Type B pancreatic cell (in vitro differentiated cells): ENCODE results near the gene PRC1. TPM values are rescaled to one million over a fixed set of nuclear protein-coding genes. Genes with fewer than 3 reads are reported as not detected.

ENCODE experiments used
- DNase-seq: peaks from one replicate; pipeline ENCODE4 v3.0.0; 2021; ENCODE audit warnings: mixed read lengths; ENCODE audit not compliant: unreplicated experiment; ENCODE audit errors: extremely low spot score
- H3K27ac Mint-ChIP-seq: 2 replicates; pipeline ENCODE4 v1.8.0; 2021; ENCODE audit warnings: mild to moderate bottlenecking, mixed read lengths
- H3K27me3 Mint-ChIP-seq: 2 replicates; pipeline ENCODE4 v1.8.0; 2021; ENCODE audit warnings: mixed read lengths
- H3K36me3 Mint-ChIP-seq: 2 replicates; pipeline ENCODE4 v1.8.0; 2021; ENCODE audit warnings: mixed read lengths
- H3K4me1 Mint-ChIP-seq: one replicate; pipeline ENCODE4 v1.8.0; 2021; ENCODE audit warnings: mixed read lengths; ENCODE audit not compliant: unreplicated experiment
- H3K4me3 Mint-ChIP-seq: 2 replicates; pipeline ENCODE4 v1.8.0; 2021; ENCODE audit warnings: mild to moderate bottlenecking, mixed read lengths
- H3K9me3 Mint-ChIP-seq: 2 replicates; pipeline ENCODE4 v1.8.0; 2021; ENCODE audit warnings: mixed read lengths
- total RNA-seq: library from RNA; stranded (reverse); gene quantifications from 2 replicates; pipeline ENCODE4 v1.2.1, GENCODE V29; 2021; ENCODE audit warnings: low replicate concordance
- TF ChIP-seq, protein P1 (sequence below): fragments of 200-600 bp; sonication (generic); conservative IDR thresholded peaks from 2 replicates; pipeline ENCODE4 v1.5.0; 2021; ENCODE audit warnings: antibody characterized with exemption, mild to moderate bottlenecking

PRC1 gene
- total RNA-seq, 1 donor from 2014 or later = 101 TPM

DNA sequence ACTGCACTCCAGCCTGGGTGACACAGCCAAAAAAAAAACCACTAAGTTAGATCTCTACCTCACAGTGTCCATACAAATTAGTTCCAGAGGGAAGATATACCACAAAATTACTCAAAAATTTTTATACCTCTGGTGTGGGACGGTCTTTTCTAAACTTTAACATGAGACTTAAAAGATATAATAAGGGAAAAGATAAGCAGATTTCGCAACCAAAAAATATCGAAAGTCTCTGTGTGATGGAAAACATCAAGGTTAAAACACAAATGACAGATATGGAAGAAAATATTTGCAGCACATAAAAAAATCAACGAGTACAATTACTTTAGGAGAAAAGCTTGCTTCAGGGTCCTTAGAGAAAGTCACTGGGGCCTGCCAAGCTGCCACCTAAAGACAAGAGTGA is 72.4 kb downstream of the PRC1 start:
- DNase-seq = no peak
- H3K27me3 Mint-ChIP-seq = no peaks in the 10 kb centered on the region

DNA sequence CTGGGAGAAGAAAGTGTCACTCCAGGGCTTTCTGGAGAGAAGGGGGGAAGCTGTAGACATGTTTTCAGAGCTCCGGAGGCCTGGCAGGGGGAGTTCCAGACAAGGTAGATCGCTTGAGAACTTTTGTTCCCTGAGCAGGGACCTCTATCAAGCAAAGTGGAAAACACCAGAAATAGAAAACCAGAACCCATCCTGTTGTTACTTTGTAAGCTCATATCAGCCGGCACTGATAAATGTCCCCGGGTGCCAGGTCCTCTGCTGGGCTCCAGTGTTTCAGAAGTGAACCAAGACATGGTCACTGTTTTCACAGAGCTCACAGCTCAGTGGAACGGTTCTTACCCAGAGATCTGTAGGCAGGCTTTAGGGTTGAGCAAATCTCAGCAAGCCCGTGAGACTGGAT is 75.5 kb downstream of the PRC1 start:
- Mint-ChIP-seq H3K4me3 (no peak overlapping the region), H3K9me3 (no peaks in the 10 kb centered on the region), H3K4me1 (no peaks in the 10 kb centered on the region), H3K36me3 (peaks cover 12% of the 10 kb centered on the region), H3K27ac (no peak overlapping the region), H3K27me3 (no peaks in the 10 kb centered on the region)
- TF ChIP-seq, protein P1, sequence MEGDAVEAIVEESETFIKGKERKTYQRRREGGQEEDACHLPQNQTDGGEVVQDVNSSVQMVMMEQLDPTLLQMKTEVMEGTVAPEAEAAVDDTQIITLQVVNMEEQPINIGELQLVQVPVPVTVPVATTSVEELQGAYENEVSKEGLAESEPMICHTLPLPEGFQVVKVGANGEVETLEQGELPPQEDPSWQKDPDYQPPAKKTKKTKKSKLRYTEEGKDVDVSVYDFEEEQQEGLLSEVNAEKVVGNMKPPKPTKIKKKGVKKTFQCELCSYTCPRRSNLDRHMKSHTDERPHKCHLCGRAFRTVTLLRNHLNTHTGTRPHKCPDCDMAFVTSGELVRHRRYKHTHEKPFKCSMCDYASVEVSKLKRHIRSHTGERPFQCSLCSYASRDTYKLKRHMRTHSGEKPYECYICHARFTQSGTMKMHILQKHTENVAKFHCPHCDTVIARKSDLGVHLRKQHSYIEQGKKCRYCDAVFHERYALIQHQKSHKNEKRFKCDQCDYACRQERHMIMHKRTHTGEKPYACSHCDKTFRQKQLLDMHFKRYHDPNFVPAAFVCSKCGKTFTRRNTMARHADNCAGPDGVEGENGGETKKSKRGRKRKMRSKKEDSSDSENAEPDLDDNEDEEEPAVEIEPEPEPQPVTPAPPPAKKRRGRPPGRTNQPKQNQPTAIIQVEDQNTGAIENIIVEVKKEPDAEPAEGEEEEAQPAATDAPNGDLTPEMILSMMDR = no peak
- DNase-seq = no peak

More for the DNA sequence above, 72.4 kb downstream of the PRC1 start:
- no peak overlapping the region for H3K27ac Mint-ChIP-seq
- no peaks in the 10 kb centered on the region for H3K9me3 Mint-ChIP-seq
- H3K4me1 Mint-ChIP-seq = no peaks in the 10 kb centered on the region
- TF ChIP-seq, protein P1 = no peak
- H3K36me3 Mint-ChIP-seq = peaks cover 8% of the 10 kb centered on the region
- no peak overlapping the region for H3K4me3 Mint-ChIP-seq

DNA sequence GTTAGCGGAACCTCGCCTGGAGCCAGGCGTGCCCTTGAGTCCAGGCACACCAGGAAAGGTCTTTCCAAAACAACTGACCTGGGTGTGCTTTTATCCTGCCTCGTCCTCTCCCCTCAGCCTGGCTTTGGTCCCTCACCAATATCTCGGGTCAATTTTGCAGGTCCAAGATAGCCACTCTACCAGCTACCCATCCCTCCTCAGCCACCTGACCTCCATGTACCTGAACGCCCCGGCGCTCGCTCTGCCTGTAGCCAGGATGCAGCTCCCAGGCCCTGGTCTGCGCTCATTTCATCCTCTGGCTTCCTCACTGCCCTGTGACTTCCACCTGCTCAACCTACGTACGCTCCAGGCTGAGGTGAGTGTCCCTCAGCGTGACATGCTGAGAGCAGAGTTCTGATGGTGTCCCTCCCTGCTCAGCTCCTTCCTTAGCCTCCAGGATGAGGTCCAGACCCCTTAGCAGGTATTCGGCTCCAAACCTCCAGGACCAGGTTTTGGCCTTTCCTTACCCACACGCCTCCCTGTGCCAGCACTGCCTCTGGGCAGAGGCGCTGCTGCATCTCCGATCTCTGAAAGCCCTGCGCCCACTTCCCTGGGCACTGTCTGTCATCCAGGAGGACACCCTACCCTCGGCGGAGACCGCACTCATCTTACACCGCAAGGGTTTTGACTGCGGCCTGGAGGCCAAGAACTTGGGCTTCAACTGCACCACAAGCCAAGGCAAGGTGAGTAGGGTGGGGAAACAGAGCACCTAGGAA is 76.1 kb downstream of the PRC1 start:
- Mint-ChIP-seq H3K4me3 (no peak overlapping the region), H3K36me3 (peaks cover 12% of the 10 kb centered on the region), H3K27ac (no peak overlapping the region), H3K4me1 (no peaks in the 10 kb centered on the region), H3K27me3 (no peaks in the 10 kb centered on the region), H3K9me3 (no peaks in the 10 kb centered on the region)
- no peak for DNase-seq
- TF ChIP-seq, protein P1 = no peak

DNA sequence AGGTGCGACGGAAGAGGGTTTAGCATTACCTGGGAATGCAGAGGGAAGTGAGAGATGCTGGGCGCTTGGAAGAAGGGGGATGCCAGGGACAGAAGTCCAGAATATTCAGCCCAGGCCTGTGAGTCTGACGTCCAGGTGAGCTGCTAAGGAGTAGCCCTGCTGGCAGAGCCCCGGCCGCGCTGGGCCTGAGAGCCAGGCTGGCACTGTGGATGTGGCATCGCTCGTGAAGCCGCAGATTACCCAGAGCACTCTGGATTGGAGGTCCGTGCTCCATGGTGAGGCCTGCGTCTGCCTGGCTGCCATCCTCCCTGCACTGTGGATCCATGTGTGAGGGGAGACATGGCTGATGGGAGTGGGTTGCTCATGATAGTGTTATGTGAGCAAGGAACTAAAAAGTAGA is 76.8 kb downstream of the PRC1 start:
- Mint-ChIP-seq H3K27me3 (no peaks in the 10 kb centered on the region), H3K36me3 (peaks cover 12% of the 10 kb centered on the region), H3K4me3 (no peak overlapping the region), H3K9me3 (no peaks in the 10 kb centered on the region), H3K4me1 (no peaks in the 10 kb centered on the region), H3K27ac (no peak overlapping the region)
- DNase-seq = no peak
- TF ChIP-seq, protein P1 = no peak

DNA sequence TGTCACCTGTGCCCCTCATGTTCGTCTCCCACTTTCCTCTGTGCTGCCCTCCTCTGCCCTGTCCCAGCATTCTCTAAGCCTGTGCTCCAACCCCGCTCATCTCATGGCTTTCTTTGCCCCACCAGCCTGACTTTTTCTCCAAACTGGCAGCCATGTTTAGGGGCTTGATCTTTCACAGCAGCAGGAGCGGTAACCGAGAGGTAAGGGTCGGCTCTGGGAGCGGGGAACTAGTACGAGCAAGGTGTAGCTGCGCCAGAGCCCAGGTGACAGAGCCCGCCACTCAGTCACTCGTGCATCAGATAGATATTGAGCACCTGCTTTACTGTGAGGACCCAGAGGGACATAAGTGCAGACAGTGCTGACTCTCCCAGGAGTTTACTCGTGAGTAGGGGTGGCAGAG is 77.9 kb downstream of the PRC1 start:
- H3K4me3 Mint-ChIP-seq = no peak overlapping the region
- peaks cover 12% of the 10 kb centered on the region for H3K36me3 Mint-ChIP-seq
- no peak for DNase-seq
- TF ChIP-seq, protein P1 = no peak
- no peaks in the 10 kb centered on the region for H3K27me3 Mint-ChIP-seq
- no peaks in the 10 kb centered on the region for H3K4me1 Mint-ChIP-seq
- no peaks in the 10 kb centered on the region for H3K9me3 Mint-ChIP-seq
- no peak overlapping the region for H3K27ac Mint-ChIP-seq

Other genes starting within 250 kb of the PRC1 start
- 37.7 and 62.1 TPM in 2 replicates for gene FURIN, start 125.9 kb downstream of the PRC1 start, total RNA-seq
- 3.1 TPM in 2 replicates for gene FES, start 110.0 kb downstream of the PRC1 start, total RNA-seq
- gene MAN2A2, start 91.2 kb downstream of the PRC1 start, total RNA-seq = 43.0 and 60.2 TPM in 2 replicates
- gene HDDC3, start 62.0 kb downstream of the PRC1 start, total RNA-seq = 16.8 and 18.9 TPM in 2 replicates
- gene UNC45A, start 59.2 kb downstream of the PRC1 start, total RNA-seq = 78.9 and 80.2 TPM in 2 replicates
- gene RCCD1, start 39.7 kb downstream of the PRC1 start, total RNA-seq = 14.0 and 20.3 TPM in 2 replicates
- 20.2 and 25.5 TPM in 2 replicates for gene VPS33B, start 28.1 kb upstream of the PRC1 start, total RNA-seq
- 1.7 and 3.1 TPM in 2 replicates for gene SV2B, start 105.7 kb upstream of the PRC1 start, total RNA-seq